HL-60/S4 treated with phorbol 12-myristate 13-acetate at 8.2 ng/mL for 4 days and 3 days (cell line): Measurements from ENCODE around the gene AGAP1.

Experiments
- in situ Hi-C: fragments of 300-500 bp; cut with MboI; formaldehyde crosslinking; loops from 2 replicates; pipeline ENCODE4 v1.15.0; 2022; ENCODE audit warnings: low sequenced_read_pairs

AGAP1 gene

DNA sequence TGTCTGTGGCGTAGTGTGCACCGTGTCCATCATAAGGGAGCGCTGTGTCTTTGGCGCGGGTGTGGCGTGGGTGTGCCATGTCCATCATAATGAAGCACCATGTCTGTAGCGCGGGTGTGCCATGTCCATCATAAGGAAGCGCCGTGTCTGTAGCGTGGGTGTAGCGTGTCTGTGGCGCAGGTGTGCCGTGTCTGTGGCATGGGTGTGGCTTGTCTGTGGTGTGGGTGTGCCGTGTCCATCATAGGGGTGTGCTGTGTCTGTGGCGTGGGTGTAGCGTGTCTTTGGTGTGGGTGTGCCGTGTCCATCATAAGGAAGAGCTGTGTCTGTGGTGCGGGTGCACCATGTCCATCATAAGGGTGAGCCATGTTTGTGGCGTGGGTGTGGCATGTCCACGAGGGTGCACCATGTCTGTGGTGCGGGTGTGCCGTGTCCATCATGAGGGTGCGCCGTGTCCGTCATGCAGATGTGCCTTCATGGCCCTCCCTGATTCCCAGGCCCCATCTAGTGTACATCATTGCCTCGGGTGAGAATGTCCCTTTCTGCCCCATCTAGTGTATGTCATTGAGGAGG lies 399.4 kb downstream of the AGAP1 start:
- in situ Hi-C loops: no loop called here

GRCh38 chr2:235894839-235895238 lies 401.0 kb downstream of the AGAP1 start:
- in situ Hi-C loops: no loop called here

DNA sequence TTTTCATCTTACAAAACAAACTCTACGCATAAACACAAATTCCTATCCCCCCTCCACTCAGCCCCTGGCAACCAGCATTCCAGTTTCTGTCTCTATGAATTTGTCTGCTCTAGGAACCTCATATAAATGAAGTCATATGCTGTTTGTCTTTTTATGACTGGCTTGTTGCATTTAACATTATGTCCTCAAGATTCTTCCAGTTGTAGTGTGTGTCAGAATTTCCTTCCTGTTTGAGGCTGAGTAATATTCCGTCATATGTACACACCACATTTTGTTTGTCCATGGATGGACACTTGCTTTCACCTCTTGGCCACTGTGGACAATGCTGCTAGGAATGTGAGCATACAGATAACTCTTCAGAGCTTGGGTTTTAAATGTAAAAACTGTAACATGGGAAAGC lies 402.2 kb downstream of the AGAP1 start:
- in situ Hi-C loops: no loop called here

DNA sequence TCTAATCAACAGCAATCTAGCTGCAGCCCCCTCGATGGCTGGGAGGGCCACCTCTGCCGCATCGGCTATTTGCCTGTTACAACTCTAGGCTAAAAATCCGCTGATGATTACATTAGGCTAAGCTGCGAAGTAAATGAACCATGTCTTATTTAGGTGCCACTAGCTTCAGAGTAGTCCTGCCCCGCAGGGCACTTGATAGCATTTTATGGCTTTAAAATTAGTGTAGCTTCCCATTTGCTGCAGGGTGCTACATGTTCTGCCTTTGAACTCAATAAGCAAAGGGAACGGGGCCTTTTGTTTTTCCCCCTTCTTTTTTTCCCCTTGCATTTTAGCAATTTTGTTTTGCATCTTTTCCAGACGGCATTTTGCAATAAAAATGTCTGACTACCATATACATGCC lies 404.1 kb downstream of the AGAP1 start:
- in situ Hi-C loops: no loop called here

DNA sequence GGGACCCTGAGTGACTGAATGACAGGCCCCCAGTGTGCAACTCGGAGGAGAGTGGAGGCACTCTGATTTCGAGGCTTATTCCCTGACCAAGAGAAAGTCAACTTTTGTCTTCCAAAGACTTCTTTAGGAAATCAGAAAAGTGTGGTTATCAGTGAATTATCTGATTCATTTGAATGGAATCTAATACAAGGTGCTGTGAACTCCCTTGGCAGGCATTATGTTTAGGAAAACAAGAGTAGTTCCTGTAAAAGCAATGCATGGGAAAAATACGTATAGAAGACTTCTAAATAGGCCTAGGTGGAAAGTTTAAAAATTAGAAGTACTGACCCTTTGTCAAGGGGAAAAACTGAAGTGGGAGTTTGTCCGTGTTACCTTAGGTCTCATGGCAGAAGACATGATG lies 404.9 kb downstream of the AGAP1 start:
- in situ Hi-C loops: no loop called here

- in situ Hi-C loops: no loop called here
These were observed 406.8 kb downstream of the AGAP1 start for GRCh38 chr2:235900631-235901030.

DNA sequence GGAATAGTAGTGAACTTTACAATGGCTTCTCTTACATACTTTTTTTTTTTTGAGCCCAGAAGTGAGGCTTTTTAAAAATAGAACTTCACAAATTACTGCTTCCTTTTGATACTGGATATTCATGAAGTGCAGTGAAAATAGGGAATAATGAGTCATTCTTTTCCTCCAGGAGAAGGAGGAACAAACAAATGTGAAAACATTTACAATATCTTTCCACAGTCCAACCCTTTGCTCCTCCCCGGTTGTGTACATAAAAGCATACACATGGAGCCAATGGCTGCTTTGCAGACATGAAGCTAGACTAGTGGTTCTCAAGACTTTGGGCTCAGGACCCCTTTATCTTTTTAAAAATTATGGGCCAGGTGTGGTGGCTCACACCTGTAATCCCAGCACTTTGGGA lies 407.4 kb downstream of the AGAP1 start:
- in situ Hi-C loops: no loop called here

- in situ Hi-C loops: no loop called here
These were observed 410.1 kb downstream of the AGAP1 start for GRCh38 chr2:235903782-235904584.

DNA sequence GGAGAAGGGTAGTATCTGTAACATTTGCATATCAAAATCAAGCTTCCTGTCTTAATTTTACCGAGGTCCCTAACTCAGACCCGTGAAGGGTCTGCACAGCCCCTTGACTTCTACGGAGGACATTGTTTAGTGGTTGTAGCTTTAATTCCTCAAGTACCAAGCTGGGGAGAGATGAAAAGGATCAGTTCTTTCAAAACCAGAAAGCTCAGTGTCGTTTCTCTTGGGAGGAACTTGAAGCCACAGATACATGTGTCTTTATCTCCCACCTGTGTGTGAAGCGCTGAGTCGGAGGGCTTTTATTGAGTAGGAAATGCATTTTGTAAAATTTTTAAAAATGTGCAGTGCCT lies 410.7 kb downstream of the AGAP1 start:
- in situ Hi-C loops: no loop called here

DNA sequence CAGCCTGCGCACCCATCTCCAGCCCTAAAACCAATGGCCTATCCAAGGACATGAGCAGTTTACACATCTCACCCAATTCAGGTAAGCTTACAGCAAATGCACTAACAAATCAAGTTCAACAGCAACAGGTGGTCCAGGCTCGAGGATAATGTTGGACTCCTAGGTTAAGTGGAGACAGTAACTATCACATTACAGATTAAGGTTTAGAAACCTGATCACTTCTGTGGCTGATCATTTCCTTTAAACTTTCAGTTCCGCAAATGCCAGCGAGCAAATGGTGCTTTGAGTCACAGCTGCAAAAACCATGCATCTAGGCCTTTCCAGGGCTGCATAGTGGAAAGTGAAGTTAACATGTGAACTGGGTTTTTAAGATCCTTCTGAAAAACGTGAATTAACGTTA lies 415.0 kb downstream of the AGAP1 start:
- in situ Hi-C loops: no loop called here

- in situ Hi-C loops: no loop called here
These were observed 415.5 kb downstream of the AGAP1 start for GRCh38 chr2:235909358-235909757.

- in situ Hi-C loops: no loop called here
These were observed 416.2 kb downstream of the AGAP1 start for GRCh38 chr2:235910067-235910466.

DNA sequence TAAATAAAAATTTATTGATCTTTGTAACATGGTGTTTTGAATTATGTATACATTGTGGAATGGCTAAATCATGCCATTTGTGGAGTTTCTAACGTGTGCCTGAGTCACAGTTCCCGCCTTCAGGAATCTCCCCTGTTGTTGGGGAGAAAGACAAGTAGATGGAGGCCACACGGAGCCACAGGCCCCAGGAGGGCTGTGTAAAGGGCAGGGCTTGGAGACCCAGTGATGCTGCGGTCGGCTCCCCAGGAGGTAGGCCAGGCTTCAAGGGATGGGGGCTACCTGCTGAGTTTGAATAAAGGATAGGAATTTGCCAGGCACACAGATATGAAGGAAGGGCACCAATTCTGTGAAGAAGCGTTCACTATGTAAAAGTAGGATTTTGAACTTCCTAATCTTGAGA lies 417.3 kb downstream of the AGAP1 start:
- in situ Hi-C loops: no loop called here

- in situ Hi-C loops: no loop called here
These were observed 417.9 kb downstream of the AGAP1 start for GRCh38 chr2:235911633-235912233.

GRCh38 chr2:235914756-235915155 lies 420.9 kb downstream of the AGAP1 start:
- in situ Hi-C loops: no loop called here

- in situ Hi-C loops: no loop called here
These were observed 423.7 kb downstream of the AGAP1 start for GRCh38 chr2:235917506-235917905.

GRCh38 chr2:235918876-235919275 lies 425.0 kb downstream of the AGAP1 start:
- in situ Hi-C loops: no loop called here

DNA sequence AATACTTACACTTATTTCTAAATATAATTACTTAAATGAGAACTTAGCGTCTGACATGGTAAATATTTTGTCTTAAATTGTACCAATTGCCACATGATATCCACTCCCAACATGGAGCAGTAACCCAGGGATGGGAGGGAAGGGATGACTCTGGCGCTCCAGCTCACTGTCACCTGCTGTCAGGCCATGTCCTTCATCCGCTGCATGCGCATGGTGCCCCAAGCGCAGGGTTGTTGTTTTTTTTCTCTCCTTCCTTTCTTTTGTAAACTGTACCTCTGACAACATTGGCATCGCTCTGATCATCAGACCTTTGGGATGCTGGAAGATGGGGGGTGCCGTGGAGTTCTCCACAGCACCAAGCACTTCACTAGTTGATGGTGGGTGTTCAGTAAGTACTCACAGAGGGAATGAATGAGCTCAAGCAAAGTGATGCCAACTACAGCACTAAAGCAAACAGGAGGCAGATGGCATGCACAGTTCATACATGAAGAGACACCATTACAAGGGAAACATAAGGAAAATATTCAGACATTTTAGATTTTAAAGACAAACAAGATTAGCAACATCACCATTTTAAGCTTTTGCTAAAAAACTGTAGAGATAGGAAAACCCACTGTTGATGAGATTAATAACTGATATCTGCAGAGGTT lies 426.5 kb downstream of the AGAP1 start:
- in situ Hi-C loops: no loop called here

- in situ Hi-C loops: no loop called here
These were observed 427.8 kb downstream of the AGAP1 start for GRCh38 chr2:235921508-235922191.

DNA sequence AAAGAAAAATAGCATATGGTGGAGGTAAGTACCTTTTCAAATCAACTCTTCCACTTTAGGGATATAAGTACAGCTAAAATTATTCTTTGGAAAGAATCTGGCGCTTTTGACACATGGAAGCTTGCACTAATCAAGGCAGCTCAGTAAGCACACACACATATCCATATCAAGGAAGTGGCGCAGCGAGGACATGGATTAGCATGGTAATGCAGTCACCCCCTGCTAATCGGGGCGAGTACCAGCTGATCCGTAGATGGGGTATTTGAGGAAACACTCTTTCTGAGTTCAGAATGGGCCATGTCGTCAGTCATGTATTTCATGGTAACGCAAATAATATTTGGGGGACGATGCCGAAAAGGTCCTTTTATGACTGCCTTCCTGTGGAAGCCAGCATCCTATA lies 429.0 kb downstream of the AGAP1 start:
- in situ Hi-C loops: no loop called here
